HG03064 (cell line): ENCODE results near the gene KIAA1671.

Experiments
- ATAC-seq: cut with Tn5 transposase; IDR thresholded peaks from one replicate; pipeline ENCODE4 v1.9.1; 2021; ENCODE audit warnings: low read depth; ENCODE audit not compliant: unreplicated experiment

Gene KIAA1671

GRCh38 chr22:24950272-24950902 is 2.1 kb upstream of the KIAA1671 start:
- ATAC-seq: no peak

GRCh38 chr22:24952837-24953383 is 394 bp downstream of the KIAA1671 start:
- ATAC-seq: no peak

- no peak for ATAC-seq
These were observed 1.0 kb downstream of the KIAA1671 start for GRCh38 chr22:24953384-24954113.

- ATAC-seq: no peak
These were observed 1.6 kb downstream of the KIAA1671 start for GRCh38 chr22:24954114-24954463.

GRCh38 chr22:24954856-24955255 is 2.3 kb downstream of the KIAA1671 start:
- ATAC-seq: no peak

GRCh38 chr22:24957043-24957442 is 4.5 kb downstream of the KIAA1671 start:
- ATAC-seq: no peak

- no peak for ATAC-seq
These were observed 8.8 kb downstream of the KIAA1671 start for GRCh38 chr22:24961217-24961844.

- ATAC-seq: no peak
These were observed 9.6 kb downstream of the KIAA1671 start for GRCh38 chr22:24962094-24962493.

- no peak for ATAC-seq
These were observed 10.3 kb downstream of the KIAA1671 start for GRCh38 chr22:24962835-24963234.

- ATAC-seq: no peak
These were observed 11.9 kb downstream of the KIAA1671 start for GRCh38 chr22:24964441-24964840.

GRCh38 chr22:24965822-24966626 is 13.5 kb downstream of the KIAA1671 start:
- no peak for ATAC-seq

- ATAC-seq: no peak
These were observed 15.6 kb downstream of the KIAA1671 start for GRCh38 chr22:24968066-24968561.

GRCh38 chr22:24969560-24970301 is 17.2 kb downstream of the KIAA1671 start:
- ATAC-seq: no peak

- ATAC-seq: no peak
These were observed 19.9 kb downstream of the KIAA1671 start for GRCh38 chr22:24972369-24972768.

- no peak for ATAC-seq
These were observed 21.4 kb downstream of the KIAA1671 start for GRCh38 chr22:24973872-24974271.

- no peak for ATAC-seq
These were observed 22.7 kb downstream of the KIAA1671 start for GRCh38 chr22:24975125-24975640.

GRCh38 chr22:24975813-24976341 is 23.4 kb downstream of the KIAA1671 start:
- ATAC-seq: no peak

GRCh38 chr22:24976442-24977218 is 24.1 kb downstream of the KIAA1671 start:
- ATAC-seq: no peak
